NCI-H526 treated with DMSO at 0.1 percent for 48 hours (cell line): Measurements from ENCODE around the gene STEAP3.

Experiments
- DNase-seq: peaks from one replicate; lab custom pipeline; 2025; lab: John Stamatoyannopoulos, UW

Gene STEAP3

GRCh38 chr2:119292226-119292625 is 68.6 kb downstream of the STEAP3 start:
- peak; percentile 91 for DNase-seq

- DNase-seq: no peak
Observed at GRCh38 chr2:119293254-119293653, 69.6 kb downstream of the STEAP3 start.

GRCh38 chr2:119293900-119294299 is 70.3 kb downstream of the STEAP3 start:
- DNase-seq: no peak

GRCh38 chr2:119294671-119295070 is 71.0 kb downstream of the STEAP3 start:
- no peak for DNase-seq

GRCh38 chr2:119295688-119296375 is 72.2 kb downstream of the STEAP3 start:
- no peak for DNase-seq

- no peak for DNase-seq
Observed at GRCh38 chr2:119301413-119301812, 77.8 kb downstream of the STEAP3 start.

- no peak for DNase-seq
Observed at GRCh38 chr2:119304847-119305246, 81.2 kb downstream of the STEAP3 start.

- no peak for DNase-seq
Observed at GRCh38 chr2:119305497-119306195, 82.0 kb downstream of the STEAP3 start.

- DNase-seq: no peak
Observed at GRCh38 chr2:119306196-119306590, 82.6 kb downstream of the STEAP3 start.

- DNase-seq: no peak
Observed at GRCh38 chr2:119307419-119308140, 83.9 kb downstream of the STEAP3 start.

- peak; percentile 27 for DNase-seq
Observed at GRCh38 chr2:119308793-119309330, 85.2 kb downstream of the STEAP3 start.

GRCh38 chr2:119311371-119311770 is 87.7 kb downstream of the STEAP3 start:
- no peak for DNase-seq

- no peak for DNase-seq
Observed at GRCh38 chr2:119311831-119312230, 88.2 kb downstream of the STEAP3 start.
